DMS153 treated with DMSO at 0.1 percent for 48 hours (cell line): Measurements from ENCODE around the gene PFN3.
"Not testable (repeated sequence)": the region's sequence is repeated elsewhere in the genome, so short reads cannot be mapped to it uniquely, and the experiment has no call there.

ENCODE experiments used
- DNase-seq: peaks from one replicate; lab custom pipeline; 2025; ENCODE audit not compliant: unreplicated experiment; lab: John Stamatoyannopoulos, UW

PFN3 gene

DNA sequence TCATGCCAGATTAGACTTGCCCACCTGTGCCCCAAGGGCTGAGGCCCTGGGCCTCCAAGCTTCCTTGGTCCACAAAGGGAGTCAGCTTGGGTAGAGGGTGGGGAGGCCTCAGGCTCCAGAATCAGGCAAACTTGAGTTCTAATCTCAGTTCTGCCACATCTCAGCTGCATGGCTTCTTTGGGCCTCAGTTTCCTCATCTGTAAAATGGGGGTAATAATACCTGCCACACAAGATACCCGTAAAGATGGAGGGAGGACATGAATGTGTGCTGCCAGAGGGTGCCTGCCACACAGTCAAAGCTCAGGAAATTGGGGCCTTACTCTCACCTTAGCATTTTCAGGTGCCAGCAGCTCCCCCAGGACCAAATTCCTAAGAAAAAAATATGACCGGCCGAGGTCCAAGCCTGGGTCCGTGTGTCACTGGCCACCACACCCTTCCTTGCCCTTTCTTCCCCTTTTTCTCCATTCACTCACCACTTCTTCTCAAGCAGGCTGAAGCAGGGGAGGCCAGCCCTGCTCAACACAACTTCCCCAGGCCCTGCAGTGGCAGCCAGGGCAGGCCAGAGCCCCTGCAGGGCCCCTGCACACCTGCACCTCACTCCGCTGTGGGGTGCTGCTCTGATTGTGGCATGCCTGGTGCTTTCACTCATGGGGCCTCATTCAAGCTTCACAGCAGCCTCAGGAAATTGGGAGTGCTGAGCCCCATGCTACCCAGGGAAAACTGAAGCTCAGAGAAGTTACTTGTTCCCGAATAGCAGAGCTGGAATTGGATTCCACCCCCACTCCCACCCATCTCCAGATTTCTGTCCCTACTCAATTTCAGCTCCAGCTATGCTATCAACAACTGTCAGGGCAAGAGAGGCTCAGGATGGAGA, 38.8 kb downstream of the PFN3 start:
- DNase-seq, result no peak

DNA sequence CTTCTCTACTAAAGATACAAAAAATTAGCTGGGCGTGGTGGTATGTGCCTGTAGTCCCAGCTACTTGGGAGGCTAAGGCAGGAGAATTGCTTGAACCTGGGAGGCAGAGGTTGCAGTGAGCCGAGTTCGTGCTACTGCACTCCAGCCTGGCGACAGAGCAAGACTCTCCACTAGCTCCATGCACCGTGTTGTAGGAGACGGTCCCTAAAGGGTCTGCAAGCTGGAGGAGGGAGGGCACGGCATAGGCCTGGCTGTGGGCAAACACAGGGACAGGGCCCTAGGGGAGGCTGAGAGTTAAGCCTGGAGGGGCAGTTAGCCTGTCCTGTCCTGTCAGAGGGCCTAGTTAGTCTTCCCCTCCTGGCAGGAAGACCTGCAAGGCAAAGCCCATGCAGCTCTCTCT, 39.7 kb downstream of the PFN3 start:
- DNase-seq, result not testable (repeated sequence)

- DNase-seq, result no peak
Observed at GRCh38 chr5:177359860-177360259, 40.6 kb downstream of the PFN3 start.

DNA sequence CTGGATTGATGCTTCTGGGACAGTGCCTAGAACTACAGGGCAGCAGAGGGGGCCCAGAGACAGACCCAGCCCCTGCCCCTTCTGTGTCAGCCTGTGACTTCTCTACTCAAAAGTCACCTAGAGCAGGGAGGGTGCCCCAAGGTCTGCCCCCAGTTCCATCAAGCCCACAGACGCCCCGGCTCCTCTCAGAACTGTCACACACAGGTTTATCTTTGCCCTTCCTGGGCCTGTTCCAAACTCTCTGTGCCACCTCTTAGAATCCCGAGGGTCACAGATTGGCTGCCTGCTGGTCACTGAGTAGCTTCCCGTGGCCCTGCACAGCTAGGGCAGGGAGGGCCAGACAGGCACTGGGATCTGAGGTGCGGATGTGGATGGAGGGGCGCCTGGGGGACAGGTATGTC, 41.0 kb downstream of the PFN3 start:
- DNase-seq, result no peak

DNA sequence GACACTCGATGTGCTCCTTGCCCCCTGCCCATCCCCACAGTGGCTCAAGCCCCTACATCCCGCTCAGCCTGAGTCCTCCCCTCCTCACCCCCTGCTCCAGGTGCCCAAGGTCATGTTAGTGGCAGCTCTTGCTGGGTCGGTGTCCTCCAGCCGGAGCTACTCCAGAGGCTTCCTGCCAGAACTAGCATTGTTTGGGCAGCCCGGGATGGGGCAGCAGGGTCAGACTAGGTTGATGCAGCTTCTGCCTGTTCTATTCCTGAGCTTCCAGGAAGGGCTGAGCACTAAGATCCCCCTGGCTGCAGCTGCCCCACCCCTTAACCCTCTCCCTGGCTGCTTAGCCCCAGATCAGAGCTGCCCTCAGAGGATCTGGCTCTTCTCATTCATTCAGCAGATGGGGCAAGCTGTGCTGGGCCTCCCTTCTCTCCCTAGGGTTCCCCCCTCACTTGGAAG, 42.1 kb downstream of the PFN3 start:
- DNase-seq, result no peak

- DNase-seq, result peak; percentile 26
Observed at GRCh38 chr5:177357459-177358351, 42.8 kb downstream of the PFN3 start, which contains the start of gene RGS14. TSS of gene RGS14 (plus strand) at chr5:177357924. CDS start at chr5:177358025, 101 bp downstream.

GRCh38 chr5:177357146-177357458, 43.4 kb downstream of the PFN3 start:
- no peak for DNase-seq

- DNase-seq, result no peak
Observed at GRCh38 chr5:177356746-177357145, 43.7 kb downstream of the PFN3 start.

GRCh38 chr5:177355868-177356168, 44.6 kb downstream of the PFN3 start:
- DNase-seq, result no peak

DNA sequence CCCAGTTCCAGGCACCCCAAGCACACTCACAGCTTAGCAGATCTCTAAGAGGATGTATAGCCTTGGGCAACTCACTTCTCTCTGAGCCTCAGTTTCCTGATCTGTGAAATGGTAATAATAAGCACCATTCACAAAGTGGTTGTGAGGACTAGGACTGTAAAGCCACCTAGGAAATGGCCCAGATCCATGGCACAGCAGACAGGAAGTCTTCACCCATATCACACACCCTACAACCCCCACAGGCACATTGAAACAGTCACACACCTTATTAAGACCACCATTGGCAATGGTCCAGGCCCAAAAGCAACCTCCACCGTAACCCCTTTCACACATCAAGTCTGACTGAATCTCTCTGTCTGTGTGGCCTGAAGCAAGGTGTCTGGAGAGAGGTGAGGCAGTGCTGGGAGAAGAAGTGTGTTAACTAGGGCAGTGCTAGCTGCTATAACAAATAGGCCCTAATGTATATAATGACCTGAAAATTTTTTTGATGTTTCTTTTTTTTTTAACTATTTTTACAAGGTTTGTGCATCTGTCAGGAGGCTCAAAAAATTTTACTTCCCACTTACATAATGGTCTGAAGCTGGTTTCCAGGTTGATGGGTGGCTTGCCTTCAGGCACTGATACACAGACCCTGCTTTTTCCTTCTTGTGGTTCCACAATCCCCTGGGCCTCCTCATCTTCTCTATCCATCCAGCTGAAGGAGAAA, 45.1 kb downstream of the PFN3 start:
- no peak for DNase-seq

- DNase-seq, result no peak
Observed at GRCh38 chr5:177354711-177355110, 45.8 kb downstream of the PFN3 start.

DNA sequence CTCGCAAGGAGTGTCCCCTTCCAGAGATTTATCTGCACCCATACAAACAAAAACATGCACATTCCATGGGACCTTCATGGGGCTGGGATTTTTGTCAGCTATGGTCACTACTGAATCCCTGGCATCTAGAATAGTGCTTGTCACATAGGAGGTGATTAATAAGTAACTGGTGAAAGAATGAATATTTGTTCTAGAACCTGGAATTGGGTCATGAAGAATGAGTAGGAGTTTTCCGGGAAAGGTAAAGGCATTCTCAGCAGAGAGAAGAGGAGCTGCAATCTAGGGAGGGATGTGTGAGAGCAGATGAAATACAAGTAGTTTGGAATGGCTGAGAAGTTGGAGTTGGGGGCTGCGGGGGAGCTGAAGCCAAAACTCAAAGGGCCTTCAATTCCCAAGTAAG, 46.2 kb downstream of the PFN3 start:
- no peak for DNase-seq

GRCh38 chr5:177353093-177353492, 47.4 kb downstream of the PFN3 start:
- DNase-seq, result no peak

- DNase-seq, result peak; percentile 67
Observed at GRCh38 chr5:177351392-177352329, 48.8 kb downstream of the PFN3 start, which contains the start of gene LMAN2. TSS of gene LMAN2 (minus strand) at chr5:177351668. CDS start at chr5:177351647, 21 bp downstream.

DNA sequence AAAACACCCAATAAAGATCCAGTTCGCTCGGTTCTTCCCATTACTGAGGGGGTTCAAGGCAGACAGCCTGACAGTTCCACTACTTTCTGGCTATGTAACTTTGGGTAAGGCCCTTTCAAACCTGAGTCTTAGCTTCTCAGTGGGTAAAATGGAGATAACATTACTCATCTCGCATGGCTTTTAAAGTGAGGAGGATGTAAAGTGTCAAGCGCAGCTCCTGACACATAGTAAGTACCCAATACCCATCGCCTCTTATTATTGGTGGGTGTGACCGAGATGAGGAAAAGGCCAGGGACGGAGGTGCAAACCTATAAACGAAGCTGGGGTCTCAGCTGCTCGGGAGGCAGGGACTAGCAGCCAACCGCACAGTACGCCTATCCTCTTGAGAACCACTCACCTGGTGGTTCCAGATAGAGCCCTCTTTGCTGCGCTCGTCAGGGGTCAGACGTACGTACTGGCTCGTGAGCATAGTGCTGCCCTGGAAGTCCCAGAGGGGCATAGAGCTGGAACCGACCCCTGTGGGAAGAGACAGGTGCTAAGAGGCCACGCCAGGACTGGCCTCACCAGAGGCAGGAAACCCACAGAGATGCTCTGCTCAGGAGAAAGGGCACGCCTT, 49.6 kb downstream of the PFN3 start:
- DNase-seq, result no peak
